ENCODE data around the gene RFXAP.

RFXAP gene

GRCh38 chr13:36795463-36795862, 23.6 kb upstream of the RFXAP start:
- TF ChIP-seq, protein P1, sequence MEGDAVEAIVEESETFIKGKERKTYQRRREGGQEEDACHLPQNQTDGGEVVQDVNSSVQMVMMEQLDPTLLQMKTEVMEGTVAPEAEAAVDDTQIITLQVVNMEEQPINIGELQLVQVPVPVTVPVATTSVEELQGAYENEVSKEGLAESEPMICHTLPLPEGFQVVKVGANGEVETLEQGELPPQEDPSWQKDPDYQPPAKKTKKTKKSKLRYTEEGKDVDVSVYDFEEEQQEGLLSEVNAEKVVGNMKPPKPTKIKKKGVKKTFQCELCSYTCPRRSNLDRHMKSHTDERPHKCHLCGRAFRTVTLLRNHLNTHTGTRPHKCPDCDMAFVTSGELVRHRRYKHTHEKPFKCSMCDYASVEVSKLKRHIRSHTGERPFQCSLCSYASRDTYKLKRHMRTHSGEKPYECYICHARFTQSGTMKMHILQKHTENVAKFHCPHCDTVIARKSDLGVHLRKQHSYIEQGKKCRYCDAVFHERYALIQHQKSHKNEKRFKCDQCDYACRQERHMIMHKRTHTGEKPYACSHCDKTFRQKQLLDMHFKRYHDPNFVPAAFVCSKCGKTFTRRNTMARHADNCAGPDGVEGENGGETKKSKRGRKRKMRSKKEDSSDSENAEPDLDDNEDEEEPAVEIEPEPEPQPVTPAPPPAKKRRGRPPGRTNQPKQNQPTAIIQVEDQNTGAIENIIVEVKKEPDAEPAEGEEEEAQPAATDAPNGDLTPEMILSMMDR (IDR thresholded peaks at IDR 0.05; ENCODE audit: borderline replicate concordance, insufficient read depth, low read depth, low read length): no peak
- H3K4me3 ChIP-seq (ENCODE audit: low read depth, low read length): no peak overlapping the region

DNA sequence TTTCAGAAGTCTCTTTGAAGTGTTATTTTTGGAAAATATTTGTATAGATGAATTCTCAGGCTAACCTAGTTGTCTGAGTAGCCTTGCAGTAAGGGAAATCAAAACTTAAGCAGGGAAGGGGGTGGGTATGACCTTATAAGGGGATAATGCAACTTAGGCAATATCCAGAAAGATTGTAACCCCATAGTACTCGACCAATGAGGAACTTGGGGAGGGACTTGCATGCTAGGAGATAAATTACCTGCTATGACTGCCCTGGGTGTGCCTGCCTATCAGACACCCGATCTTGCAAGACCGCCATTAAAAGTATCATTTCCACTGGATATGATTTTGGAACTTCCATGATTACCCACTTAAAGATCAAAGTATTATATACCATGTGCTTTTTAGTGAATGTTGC, 23.0 kb upstream of the RFXAP start:
- TF ChIP-seq, protein P1 (IDR thresholded peaks at IDR 0.05; ENCODE audit: borderline replicate concordance, insufficient read depth, low read depth, low read length): no peak
- H3K4me3 ChIP-seq (ENCODE audit: low read depth, low read length): no peak overlapping the region

GRCh38 chr13:36801035-36801434, 18.0 kb upstream of the RFXAP start:
- no peak overlapping the region for H3K4me3 ChIP-seq (ENCODE audit: low read depth, low read length)
- TF ChIP-seq, protein P1 (IDR thresholded peaks at IDR 0.05; ENCODE audit: borderline replicate concordance, insufficient read depth, low read depth, low read length): no peak

- TF ChIP-seq, protein P1 (IDR thresholded peaks at IDR 0.05; ENCODE audit: borderline replicate concordance, insufficient read depth, low read depth, low read length): no peak
- no peak overlapping the region for H3K4me3 ChIP-seq (ENCODE audit: low read depth, low read length)
Observed at GRCh38 chr13:36804588-36804987, 14.4 kb upstream of the RFXAP start.

GRCh38 chr13:36806102-36806501, 12.9 kb upstream of the RFXAP start:
- TF ChIP-seq, protein P1 (IDR thresholded peaks at IDR 0.05; ENCODE audit: borderline replicate concordance, insufficient read depth, low read depth, low read length): no peak
- no peak overlapping the region for H3K4me3 ChIP-seq (ENCODE audit: low read depth, low read length)

DNA sequence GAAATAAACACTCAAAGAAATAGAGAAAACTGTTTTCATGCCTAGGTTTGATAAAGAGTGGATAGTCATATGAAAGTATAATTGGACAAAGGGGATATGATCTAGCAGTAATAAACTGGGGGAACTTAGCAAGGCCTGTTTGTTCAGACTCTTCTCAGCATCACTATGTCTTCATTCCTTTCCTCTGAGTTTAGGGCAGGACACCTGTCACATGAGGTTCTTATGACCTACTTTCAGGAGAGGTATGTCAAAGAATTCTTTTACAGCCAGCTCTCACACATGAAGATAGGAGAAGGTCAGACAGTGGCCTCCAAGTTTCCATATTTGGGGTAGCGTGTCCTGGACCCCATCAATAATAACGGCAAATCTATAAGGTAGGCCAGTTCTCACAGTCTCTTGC, 11.4 kb upstream of the RFXAP start:
- no peak overlapping the region for H3K4me3 ChIP-seq (ENCODE audit: low read depth, low read length)
- TF ChIP-seq, protein P1 (IDR thresholded peaks at IDR 0.05; ENCODE audit: borderline replicate concordance, insufficient read depth, low read depth, low read length): no peak

DNA sequence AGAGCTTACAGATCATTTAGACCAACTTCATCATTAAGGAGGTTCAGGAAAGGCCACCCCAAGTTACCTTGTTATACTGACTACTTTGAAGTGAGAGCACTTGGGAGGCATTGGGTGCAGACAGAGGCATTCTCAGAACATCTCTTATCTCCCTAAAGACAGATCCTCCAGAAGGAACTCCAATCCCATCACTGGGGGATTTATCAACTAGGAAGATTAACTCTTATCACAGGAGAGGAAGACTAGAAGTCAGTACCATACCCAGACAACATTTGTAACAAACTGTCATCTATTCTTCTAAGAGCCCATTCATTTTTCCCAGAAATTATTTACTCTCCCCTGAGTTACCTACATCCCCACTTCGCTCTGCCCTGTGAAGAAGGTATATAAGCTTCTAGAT, 5.8 kb upstream of the RFXAP start:
- H3K4me3 ChIP-seq (ENCODE audit: low read depth, low read length): no peak overlapping the region
- TF ChIP-seq, protein P1 (IDR thresholded peaks at IDR 0.05; ENCODE audit: borderline replicate concordance, insufficient read depth, low read depth, low read length): no peak
